ENCODE results near the gene HTT.

The HTT gene

DNA sequence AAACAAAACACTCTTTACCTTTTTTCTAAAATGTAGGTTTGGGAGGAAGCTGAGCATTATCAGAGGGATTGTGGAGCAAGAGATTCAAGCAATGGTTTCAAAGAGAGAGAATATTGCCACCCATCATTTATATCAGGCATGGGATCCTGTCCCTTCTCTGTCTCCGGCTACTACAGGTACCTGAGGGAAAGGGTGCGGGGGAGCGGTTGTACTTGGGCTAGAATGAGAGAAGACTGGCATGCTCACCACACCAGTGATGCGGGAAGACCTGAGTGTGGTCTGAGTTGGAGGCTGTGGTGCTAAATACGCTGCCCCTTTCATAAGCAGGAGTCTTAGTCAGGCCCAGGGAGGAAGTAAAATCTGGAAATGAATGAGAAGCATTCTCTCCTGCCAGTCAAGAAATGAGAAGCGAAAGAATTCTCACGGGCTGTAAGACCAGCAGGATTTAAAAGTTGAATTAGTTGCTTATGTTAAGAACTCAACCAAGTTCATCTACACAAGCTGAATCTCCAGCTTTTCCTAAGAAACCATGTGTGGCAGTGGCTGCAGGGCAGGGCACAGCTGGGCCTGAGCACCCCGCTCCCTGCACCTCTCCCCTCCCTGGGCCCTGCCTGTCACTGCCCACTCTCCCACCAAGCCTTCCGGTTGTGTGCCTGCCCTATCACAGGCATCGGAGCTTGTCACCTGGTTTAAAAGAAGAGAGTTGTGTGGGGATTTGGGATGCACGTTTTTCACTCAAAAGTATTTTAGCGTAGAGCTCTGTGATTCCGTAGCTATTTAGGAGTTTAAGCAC, 149.7 kb downstream of the HTT start:
- DNase-seq: no peak

DNA sequence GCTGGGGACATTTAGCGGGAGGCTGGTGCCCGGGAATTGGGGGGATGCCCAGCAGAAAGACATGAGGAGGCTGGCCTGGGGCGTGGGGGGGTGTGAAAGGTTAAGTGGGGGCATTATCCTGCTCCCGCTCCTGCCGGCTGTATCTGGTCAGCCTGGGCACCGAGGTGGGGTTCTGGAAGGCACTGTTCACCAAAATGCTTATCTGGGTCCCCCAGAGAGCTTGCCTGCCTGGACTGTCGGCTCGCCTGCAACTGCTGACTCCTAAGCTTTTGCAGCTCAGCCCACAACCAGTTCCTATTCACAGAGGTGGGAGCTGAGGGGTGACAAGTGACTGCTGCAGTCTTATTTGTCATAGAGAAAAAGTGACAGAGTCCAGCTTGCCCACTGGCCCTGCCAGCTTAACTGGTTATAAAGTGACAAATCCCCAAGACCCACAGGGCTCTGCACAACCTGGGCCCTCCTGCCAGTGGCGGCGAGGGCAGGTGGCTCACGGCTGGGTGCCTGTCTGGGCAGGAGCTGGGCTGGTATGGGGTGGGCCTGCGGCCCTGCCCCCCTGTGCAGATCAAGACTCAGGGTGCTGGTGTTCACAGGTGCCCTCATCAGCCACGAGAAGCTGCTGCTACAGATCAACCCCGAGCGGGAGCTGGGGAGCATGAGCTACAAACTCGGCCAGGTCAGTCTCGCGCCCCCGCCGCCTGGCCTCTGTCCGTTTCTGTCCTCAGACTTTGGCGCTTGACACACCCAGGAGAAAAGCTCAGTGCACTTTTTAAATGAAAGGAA, 150.8 kb downstream of the HTT start:
- DNase-seq: no peak

GRCh38 chr4:3225936-3226335, 151.5 kb downstream of the HTT start:
- no peak for DNase-seq

DNA sequence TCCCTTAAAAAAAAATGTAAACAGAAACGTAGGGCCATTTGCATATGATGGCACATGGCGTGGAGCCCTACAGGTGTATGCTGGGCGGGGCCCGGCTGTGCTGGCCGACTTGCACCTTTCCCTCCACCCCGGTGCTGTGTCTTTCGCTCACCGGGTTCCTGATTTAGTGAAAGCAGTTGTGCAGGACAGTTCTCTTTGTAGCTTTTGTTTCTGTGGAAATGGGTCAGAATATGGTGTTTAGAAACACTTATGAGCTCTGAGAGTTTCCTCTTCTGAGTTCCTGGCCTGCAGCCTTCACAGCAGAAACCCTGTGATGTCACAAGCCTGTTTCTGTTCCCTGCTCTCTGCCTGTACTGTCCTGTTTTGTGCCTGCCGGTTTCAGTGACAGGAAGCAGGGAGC, 152.0 kb downstream of the HTT start:
- no peak for DNase-seq

- no peak for DNase-seq
These were observed 152.5 kb downstream of the HTT start for GRCh38 chr4:3226944-3227343.

- no peak for DNase-seq
These were observed 153.6 kb downstream of the HTT start for GRCh38 chr4:3227878-3228675.

DNA sequence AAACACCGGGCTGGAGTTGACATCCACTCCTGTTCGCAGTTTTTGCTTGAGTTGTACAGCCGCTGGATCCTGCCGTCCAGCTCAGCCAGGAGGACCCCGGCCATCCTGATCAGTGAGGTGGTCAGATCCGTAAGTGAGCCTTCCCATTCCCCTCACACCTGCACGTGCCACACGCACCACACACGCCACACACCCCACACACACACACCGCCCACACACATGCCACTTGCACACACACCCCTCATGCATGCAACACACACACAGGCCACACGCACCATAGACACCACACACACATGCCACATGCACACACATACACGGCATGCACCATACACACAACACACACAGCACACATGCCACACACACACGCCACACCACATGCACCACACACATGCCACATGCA, 154.4 kb downstream of the HTT start:
- DNase-seq: no peak

GRCh38 chr4:3229328-3229727, 154.8 kb downstream of the HTT start:
- no peak for DNase-seq

GRCh38 chr4:3229964-3230363, 155.5 kb downstream of the HTT start:
- no peak for DNase-seq

DNA sequence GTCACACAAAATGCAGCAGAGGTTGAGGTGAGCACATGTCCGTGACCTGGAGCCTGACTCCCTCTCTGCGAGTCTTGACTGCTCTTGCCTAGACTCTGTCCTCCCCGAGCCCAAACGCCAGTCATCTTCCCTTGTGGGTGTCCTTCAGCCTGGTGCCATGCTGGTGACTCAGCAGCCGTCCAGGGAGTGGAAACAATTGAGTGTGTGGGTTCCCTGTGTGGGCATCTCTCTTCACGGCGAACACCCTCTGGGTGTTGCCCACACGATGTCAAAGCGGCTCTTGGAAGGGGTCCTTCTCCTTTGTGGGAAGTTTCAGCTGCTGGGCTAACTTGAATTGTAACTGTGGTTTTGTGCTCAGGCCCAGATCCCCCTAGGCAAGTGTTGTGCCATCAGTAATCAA, 157.0 kb downstream of the HTT start:
- DNase-seq: no peak

DNA sequence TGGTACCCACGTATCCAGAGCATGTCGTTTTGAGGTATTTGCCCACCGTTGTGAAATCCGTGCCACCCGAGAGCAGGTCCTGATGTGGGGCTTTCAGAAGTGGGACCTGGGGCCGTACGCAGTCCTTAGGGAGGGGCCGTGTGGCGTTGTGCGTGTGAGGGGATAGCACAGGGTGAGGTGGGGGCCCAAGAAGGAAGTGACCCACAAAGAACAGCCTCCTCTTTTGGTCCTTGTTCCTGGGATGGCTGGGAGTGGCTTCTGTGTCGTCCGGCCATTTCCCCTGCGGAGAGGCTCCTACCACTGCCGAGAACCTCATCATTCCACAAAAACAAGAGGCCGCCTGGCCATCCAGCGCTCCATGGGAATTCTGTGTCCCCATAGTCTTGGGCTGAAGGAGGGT, 157.5 kb downstream of the HTT start:
- no peak for DNase-seq

- DNase-seq: no peak
These were observed 158.4 kb downstream of the HTT start for GRCh38 chr4:3232871-3233271.

- no peak for DNase-seq
These were observed 159.1 kb downstream of the HTT start for GRCh38 chr4:3233391-3234071.

DNA sequence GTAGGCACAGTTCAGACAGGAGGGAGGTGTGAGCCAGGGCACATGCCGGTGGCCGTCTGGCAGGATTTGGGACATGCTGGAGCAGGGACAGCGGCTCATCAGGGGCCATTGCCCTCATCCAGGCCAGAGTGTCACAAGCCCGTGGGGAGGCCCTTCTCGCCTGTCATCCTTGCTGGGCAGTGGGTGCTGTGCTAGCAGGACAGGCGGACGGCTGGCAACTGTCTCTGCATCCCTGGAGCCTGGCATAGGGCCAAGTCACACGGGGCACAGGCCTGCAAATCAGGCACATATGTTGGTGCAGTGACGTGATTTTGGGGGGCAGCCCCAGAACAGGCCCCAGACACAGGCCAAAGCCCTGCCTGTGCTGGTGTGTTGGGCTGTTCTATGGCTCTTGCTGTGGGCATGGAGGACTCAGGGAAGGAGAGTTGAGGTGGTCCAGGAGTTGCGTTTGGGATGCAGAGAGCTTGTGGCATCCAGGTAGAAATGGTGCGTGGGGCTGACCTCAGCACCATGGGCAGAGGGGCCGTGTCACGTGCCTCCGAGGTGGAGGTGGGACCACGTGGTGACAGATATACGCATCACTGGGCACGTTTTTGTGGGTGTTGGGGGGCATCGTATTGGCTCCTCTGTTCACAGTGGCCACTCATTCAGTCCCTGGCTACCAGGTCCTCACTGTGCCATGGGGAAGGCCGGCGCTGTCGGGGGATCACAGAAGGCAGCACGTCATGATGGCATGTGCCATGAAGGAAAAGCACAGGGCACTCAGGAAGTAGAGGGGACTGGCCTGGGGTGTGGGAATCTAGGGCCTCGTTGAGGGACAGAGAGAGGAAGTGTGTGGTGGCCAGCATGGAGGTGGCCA, 159.9 kb downstream of the HTT start:
- no peak for DNase-seq

- no peak for DNase-seq
These were observed 160.5 kb downstream of the HTT start for GRCh38 chr4:3235030-3235345.

DNA sequence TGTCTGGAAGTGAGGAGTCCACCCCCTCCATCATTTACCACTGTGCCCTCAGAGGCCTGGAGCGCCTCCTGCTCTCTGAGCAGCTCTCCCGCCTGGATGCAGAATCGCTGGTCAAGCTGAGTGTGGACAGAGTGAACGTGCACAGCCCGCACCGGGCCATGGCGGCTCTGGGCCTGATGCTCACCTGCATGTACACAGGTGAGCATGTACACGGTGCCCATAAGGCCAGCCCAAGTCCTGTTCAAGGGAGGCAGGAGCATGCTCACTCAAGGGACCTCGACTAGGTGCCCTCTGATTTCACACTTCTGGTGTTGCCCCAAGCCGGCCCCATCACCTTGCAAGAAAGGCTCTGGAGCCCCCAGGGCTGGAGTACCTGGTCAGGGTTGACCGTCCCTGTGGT, 161.1 kb downstream of the HTT start:
- DNase-seq: no peak

GRCh38 chr4:3236326-3236878, 161.9 kb downstream of the HTT start:
- DNase-seq: no peak

DNA sequence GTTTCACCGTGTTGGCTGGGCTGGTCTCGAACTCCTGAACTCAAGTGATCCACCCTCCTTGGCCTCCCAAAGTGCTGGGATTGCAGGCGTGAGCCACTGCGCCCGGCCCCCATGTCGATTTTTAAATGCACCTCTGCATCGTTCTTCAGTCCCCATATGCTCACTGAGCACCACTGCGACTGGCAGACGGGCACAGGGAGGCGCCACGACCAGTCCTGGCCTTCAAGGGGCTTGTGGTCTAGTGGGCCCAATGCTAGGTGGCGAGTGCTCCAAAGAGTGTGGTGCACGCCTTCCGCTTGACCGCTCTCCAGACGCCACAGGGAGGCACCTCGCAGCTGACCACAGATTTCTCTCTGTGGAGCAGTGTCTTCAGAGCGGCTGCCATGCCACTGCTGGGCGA, 162.8 kb downstream of the HTT start:
- no peak for DNase-seq

GRCh38 chr4:3237712-3238560, 163.5 kb downstream of the HTT start:
- DNase-seq: no peak

DNA sequence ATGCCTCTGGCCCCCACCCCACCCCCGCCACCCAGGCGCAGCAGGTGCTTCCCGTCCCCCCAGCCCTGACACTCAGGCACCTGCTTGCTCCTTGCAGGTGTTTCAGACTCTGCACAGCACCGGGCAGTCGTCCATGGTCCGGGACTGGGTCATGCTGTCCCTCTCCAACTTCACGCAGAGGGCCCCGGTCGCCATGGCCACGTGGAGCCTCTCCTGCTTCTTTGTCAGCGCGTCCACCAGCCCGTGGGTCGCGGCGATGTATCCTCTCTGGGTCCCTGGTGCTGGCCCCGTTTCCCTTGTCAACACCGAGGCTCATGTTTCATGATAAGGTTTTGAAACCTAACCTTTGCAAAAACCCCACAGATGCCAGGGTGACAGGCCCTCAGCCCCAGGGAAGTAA, 164.2 kb downstream of the HTT start:
- DNase-seq: no peak

- DNase-seq: no peak
These were observed 164.8 kb downstream of the HTT start for GRCh38 chr4:3239303-3239702.
